IMR-90 (cell line): ENCODE measurements around the gene FOLR2. TPM values are rescaled to one million over a fixed set of nuclear protein-coding genes. Genes with fewer than 3 reads are reported as not detected.
A peak's percentile ranks its signal among the peaks of the same experiment; 100 is the strongest.

Experiments
- ATAC-seq: fragments of 200-7000 bp; cut with Tn5 transposase; 2 replicates; pipeline ENCODE4 v1.9.1; 2020; ENCODE audit warnings: low read depth, mild to moderate bottlenecking, moderate library complexity
- BruUV-seq: library from RNA; stranded (reverse); fragments of 400-500 nt; replicated peaks from 2 replicates; lab custom pipeline; 2021; lab: Mats Ljungman, UMichigan
- CTCF ChIA-PET: fragments of 300-600 bp; formaldehyde crosslinking; extraction: SDS; loops from one replicate; lab custom pipeline; 2021; ENCODE audit warnings: antibody characterized with exemption; lab: Yijun Ruan, JAX
- POLR2A ChIA-PET: fragments of 300-600 bp; sonication (Branson Sonifier 250); formaldehyde crosslinking; loops from one replicate; lab custom pipeline; 2022; ENCODE audit warnings: antibody characterized with exemption; ENCODE audit not compliant: unreplicated experiment; lab: Charles Lee
- DNase-seq: peaks from one replicate; pipeline ENCODE4 v3.0.0; 2013
- H2AFZ ChIP-seq: replicated peaks from 2 replicates; pipeline ENCODE3; 2013; ENCODE audit warnings: low read length, mild to moderate bottlenecking; ENCODE audit not compliant: poor library complexity
- H2AK5ac ChIP-seq: 2 replicates; pipeline ENCODE4 v1.6.1; 2013; ENCODE audit warnings: low read depth, low read length, inconsistent platforms
- H2AK9ac ChIP-seq: replicated peaks from 2 replicates; pipeline ENCODE3; 2013; ENCODE audit warnings: mild to moderate bottlenecking, low read depth, low read length, moderate library complexity; ENCODE audit not compliant: poor library complexity
- H2BK120ac ChIP-seq: 2 replicates; pipeline ENCODE4 v1.6.1; 2013; ENCODE audit warnings: low read depth, low read length, inconsistent platforms
- H2BK15ac ChIP-seq: 3 replicates; pipeline ENCODE4 v1.6.1; 2013; ENCODE audit warnings: low read depth, low read length, inconsistent platforms
- H2BK20ac ChIP-seq: 2 replicates; pipeline ENCODE4 v1.6.1; 2013; ENCODE audit warnings: low read depth, mild to moderate bottlenecking, inconsistent platforms, low read length, moderate library complexity
- H2BK5ac ChIP-seq: 2 replicates; pipeline ENCODE4 v1.6.1; 2013; ENCODE audit warnings: mild to moderate bottlenecking, low read depth, low read length, inconsistent platforms; ENCODE audit not compliant: poor library complexity, severe bottlenecking
- H3K14ac ChIP-seq: replicated peaks from 2 replicates; pipeline ENCODE4 v1.6.1; 2013; ENCODE audit warnings: low read depth, low read length, inconsistent platforms
- H3K18ac ChIP-seq: 2 replicates; pipeline ENCODE4 v1.6.1; 2013; ENCODE audit warnings: low read depth, low read length, control low read depth
- H3K23ac ChIP-seq: 2 replicates; pipeline ENCODE4 v1.6.1; 2013; ENCODE audit warnings: low read depth, low read length, inconsistent platforms
- H3K27ac ChIP-seq: 2 replicates; pipeline ENCODE4 v1.5.1; 2013; ENCODE audit warnings: mild to moderate bottlenecking, control low read depth, low read length; ENCODE audit not compliant: insufficient read depth
- H3K27me3 ChIP-seq: 2 replicates; pipeline ENCODE4 v1.6.1; 2013; ENCODE audit warnings: low read length; ENCODE audit not compliant: control insufficient read depth, insufficient read depth
- H3K36me3 ChIP-seq: 2 replicates; pipeline ENCODE4 v1.6.1; 2013; ENCODE audit warnings: low read length, mixed read lengths; ENCODE audit not compliant: control insufficient read depth, insufficient read depth
- H3K4ac ChIP-seq: 2 replicates; pipeline ENCODE4 v1.6.1; 2013; ENCODE audit warnings: low read depth, low read length, inconsistent platforms
- H3K4me1 ChIP-seq: 2 replicates; pipeline ENCODE4 v1.6.1; 2013; ENCODE audit warnings: low read length, mixed read lengths; ENCODE audit not compliant: control insufficient read depth, insufficient read depth
- H3K4me2 ChIP-seq: 2 replicates; pipeline ENCODE4 v1.6.1; 2013; ENCODE audit warnings: low read depth, mild to moderate bottlenecking, control low read depth, low read length, moderate library complexity
- H3K4me3 ChIP-seq: 2 replicates; pipeline ENCODE4 v1.5.1; 2013; ENCODE audit warnings: low read depth, mild to moderate bottlenecking, control low read depth, low read length, moderate library complexity; ENCODE audit not compliant: insufficient read depth
- H3K56ac ChIP-seq: 2 replicates; pipeline ENCODE4 v1.6.1; 2013; ENCODE audit warnings: low read length, inconsistent platforms; ENCODE audit not compliant: insufficient read depth; ENCODE audit errors: extremely low read depth
- H3K79me1 ChIP-seq, 2 experiments: 2 replicates each; pipeline ENCODE4 v1.6.1; 2013; ENCODE audit warnings: low read length in 2 of 2, inconsistent platforms in 1 of 2, low read depth in 1 of 2
- H3K9ac ChIP-seq: 2 replicates; pipeline ENCODE4 v1.6.1; 2013; ENCODE audit warnings: low read depth, low read length, control low read depth
- H3K9me1 ChIP-seq: 2 replicates; pipeline ENCODE4 v1.6.1; 2013; ENCODE audit warnings: low read length, inconsistent platforms; ENCODE audit not compliant: insufficient read depth
- H3K9me3 ChIP-seq: 2 replicates; pipeline ENCODE4 v1.6.1; 2013; ENCODE audit warnings: low read length; ENCODE audit not compliant: control insufficient read depth, insufficient read depth
- H4K20me1 ChIP-seq: 2 replicates; pipeline ENCODE4 v1.6.1; 2013; ENCODE audit warnings: low read length, inconsistent platforms; ENCODE audit not compliant: insufficient read depth
- H4K5ac ChIP-seq: 2 replicates; pipeline ENCODE4 v1.6.1; 2013; ENCODE audit warnings: mild to moderate bottlenecking, low read depth, low read length, control low read depth
- H4K8ac ChIP-seq, 2 experiments: 2 replicates each; pipeline ENCODE4 v1.6.1; 2013; ENCODE audit warnings: low read depth in 2 of 2, low read length in 2 of 2, control low read depth in 1 of 2, inconsistent platforms in 1 of 2
- H4K91ac ChIP-seq: 2 replicates; pipeline ENCODE4 v1.6.1; 2013; ENCODE audit warnings: low read depth, low read length, inconsistent platforms; ENCODE audit not compliant: insufficient read depth
- CEBPB ChIP-seq: IDR thresholded peaks from 2 replicates; pipeline ENCODE4 v1.6.1; 2012; ENCODE audit warnings: low read depth, low read length, improper control_type of control experiment
- MAFK ChIP-seq: IDR thresholded peaks from 2 replicates; pipeline ENCODE4 v1.6.1; 2012; ENCODE audit warnings: low read depth, low read length, improper control_type of control experiment
- POLR2A ChIP-seq: IDR thresholded peaks from 2 replicates; pipeline ENCODE4 v1.6.1; 2012; ENCODE audit warnings: mild to moderate bottlenecking, low read depth, low read length
- RAD21 ChIP-seq: IDR thresholded peaks from 2 replicates; pipeline ENCODE4 v1.6.1; 2012; ENCODE audit warnings: low read length, improper control_type of control experiment
- RCOR1 ChIP-seq: IDR thresholded peaks from 2 replicates; pipeline ENCODE4 v1.6.1; 2012; ENCODE audit warnings: mild to moderate bottlenecking, low read length, improper control_type of control experiment; ENCODE audit not compliant: insufficient replicate concordance
- WGBS, 2 experiments: methylation state at CpG; one replicate each; pipeline versions ENCODE4 v1.1.5 to v1.1.7; 2013; ENCODE audit warnings: missing lambda C conversion rate in 2 of 2; ENCODE audit not compliant: insufficient read length in 1 of 2; ENCODE audit errors: extremely low coverage in 2 of 2; 5-methylcytosine and 5-hydroxymethylcytosine counted together
- dilution Hi-C: fragments of 300-500 bp; cut with HindIII; formaldehyde crosslinking; loops from one replicate; pipeline ENCODE4 v1.14.3; 2018; ENCODE audit warnings: low sequenced_read_pairs; ENCODE audit not compliant: unreplicated experiment
- in situ Hi-C: fragments of 300-500 bp; cut with MboI; formaldehyde crosslinking; loops from 3 replicates; pipeline ENCODE4 v1.14.3; 2019; ENCODE audit warnings: low sequenced_read_pairs, inconsistent platforms, mixed read lengths
- intact Hi-C: fragments of 100-400 bp; cut with micrococcal nuclease; formaldehyde crosslinking; loops from 2 replicates; pipeline ENCODE4 v1.10.0; 2022
- polyA plus RNA-seq, 3 experiments: library from polyadenylated mRNA; depleted of rRNA; stranded (reverse); fragments of >200 nt; gene quantifications; 2 replicates each; pipeline ENCODE4 v1.2.3, GENCODE V29; 2012; ENCODE audit warnings: low replicate concordance in 1 of 3
- total RNA-seq: library from RNA; depleted of rRNA; stranded (reverse); fragments of >200 nt; gene quantifications from 2 replicates; pipeline ENCODE4 v1.2.3, GENCODE V29; 2012

The FOLR2 gene
- total and polyA plus RNA-seq, 2 of the 4 experiments (the other 2 are of a cell fraction) = not detected

DNA sequence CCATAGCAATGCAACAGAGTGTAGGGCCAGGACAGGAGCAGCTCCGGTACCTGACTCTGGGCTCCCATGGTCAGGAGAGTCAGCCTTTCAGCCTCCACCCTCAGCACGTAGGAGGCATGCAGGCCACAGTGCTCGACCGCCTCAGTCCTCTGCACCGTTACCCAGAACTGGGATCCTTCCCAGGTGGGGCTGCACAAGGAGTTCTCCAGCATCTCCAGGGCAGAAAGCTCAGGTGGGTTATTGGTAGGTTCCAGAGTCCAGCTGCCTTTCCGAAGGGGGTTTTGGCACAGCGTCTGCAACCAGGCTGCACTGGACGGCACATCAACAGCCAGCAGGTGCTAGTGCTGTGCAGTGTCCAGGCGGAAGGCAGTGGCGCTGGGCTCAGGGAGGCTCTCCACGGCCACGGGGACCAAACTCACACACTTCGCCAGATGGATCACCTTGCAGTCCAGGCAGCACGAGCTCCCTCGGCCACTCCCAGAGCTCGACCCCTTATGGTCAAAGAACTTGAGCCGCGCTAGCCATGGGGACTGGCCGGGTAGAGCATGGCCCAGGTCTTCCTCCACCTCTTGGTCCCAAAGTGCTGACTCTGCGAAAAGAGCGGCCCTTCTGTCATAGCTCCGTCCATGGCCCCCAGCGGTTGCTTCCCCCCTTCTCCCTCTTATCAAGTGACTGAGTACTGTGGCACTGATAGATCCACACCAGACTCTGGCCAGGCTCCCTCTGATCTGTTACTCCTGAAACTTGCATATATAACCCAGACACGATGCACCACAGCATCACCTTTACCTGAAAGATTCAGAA lies 34.3 kb downstream of the FOLR2 start:
- no peak overlapping the region for H2AFZ ChIP-seq
- no peaks in the 10 kb centered on the region for H3K36me3 ChIP-seq
- 0 out of 2 replicates have a peak, but pooled peaks cover 2% of the 10 kb centered on the region for H4K20me1 ChIP-seq
- ChIA-PET POLR2A (no interaction called here), CTCF (no interaction called here)
- H2AK9ac ChIP-seq = no peak overlapping the region
- no peak overlapping the region for H4K8ac ChIP-seq
- intact Hi-C loops = no loop called here
- H3K9ac ChIP-seq = no peak overlapping the region
- no peak overlapping the region for H3K4me3 ChIP-seq
- H2BK120ac ChIP-seq = no peak overlapping the region
- DNase-seq = no peak
- no peak overlapping the region for H4K91ac ChIP-seq
- dilution Hi-C loops = no loop called here
- H4K5ac ChIP-seq = no peak overlapping the region
- H3K4me1 ChIP-seq = no peaks in the 10 kb centered on the region
- H2BK5ac ChIP-seq = no peak overlapping the region
- H3K23ac ChIP-seq = no peak overlapping the region
- H3K79me1 ChIP-seq = no peaks in the 10 kb centered on the region
- in situ Hi-C loops = no loop called here
- H3K18ac ChIP-seq = no peak overlapping the region
- no peak overlapping the region for H2BK20ac ChIP-seq
- H3K9me1 ChIP-seq = no peaks in the 10 kb centered on the region
- no peak overlapping the region for H3K4me2 ChIP-seq
- H2AK5ac ChIP-seq = no peak overlapping the region
- ATAC-seq = no peak
- no peak overlapping the region for H2BK15ac ChIP-seq
- H3K56ac ChIP-seq = no peak overlapping the region
- 85% methylated on average over 12 of the region's 24 CpGs; no CpG with 5 or more reads in 1 of the 2 experiments for WGBS, 2 experiments
- H3K9me3 ChIP-seq = peaks cover 5% of the 10 kb centered on the region
- no peak overlapping the region for H3K27ac ChIP-seq
- BruUV-seq = no TSS peak
- H3K27me3 ChIP-seq = peaks cover 83% of the 10 kb centered on the region
- H3K4ac ChIP-seq = no peak overlapping the region
- H3K14ac ChIP-seq = no peak overlapping the region
- no peak for TF ChIP-seq RAD21
- TF ChIP-seq MAFK = peak; percentile 93
- no peak for TF ChIP-seq POLR2A
- no peak for TF ChIP-seq RCOR1
- no peak for TF ChIP-seq CEBPB
